ENCODE data around the gene PAK3.

Gene PAK3

DNA sequence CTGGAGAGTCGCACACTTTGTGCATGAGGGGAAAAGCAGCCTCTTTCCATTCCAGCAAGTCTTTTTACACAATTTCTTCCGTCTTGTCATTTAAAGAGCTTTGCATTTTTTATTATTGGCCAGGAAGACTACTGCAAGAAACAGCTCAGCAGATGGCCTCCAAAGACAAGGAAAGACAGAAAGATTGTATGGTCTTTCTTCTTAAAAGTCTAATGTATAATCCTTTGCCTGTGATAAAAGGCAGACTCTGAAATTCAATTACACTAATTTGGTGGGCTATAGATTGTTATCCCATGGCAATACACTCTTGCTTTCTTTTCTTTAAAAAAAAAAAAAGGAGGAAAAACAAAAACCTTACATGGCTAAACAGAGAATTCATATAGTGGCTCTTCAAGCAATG is 168.4 kb downstream of the PAK3 start:
- DNase-seq (ENCODE audit: low read depth) = no peak

- no peak for DNase-seq (ENCODE audit: low read depth)
Measured at GRCh38 chrX:111265486-111265885, 169.5 kb downstream of the PAK3 start.

DNA sequence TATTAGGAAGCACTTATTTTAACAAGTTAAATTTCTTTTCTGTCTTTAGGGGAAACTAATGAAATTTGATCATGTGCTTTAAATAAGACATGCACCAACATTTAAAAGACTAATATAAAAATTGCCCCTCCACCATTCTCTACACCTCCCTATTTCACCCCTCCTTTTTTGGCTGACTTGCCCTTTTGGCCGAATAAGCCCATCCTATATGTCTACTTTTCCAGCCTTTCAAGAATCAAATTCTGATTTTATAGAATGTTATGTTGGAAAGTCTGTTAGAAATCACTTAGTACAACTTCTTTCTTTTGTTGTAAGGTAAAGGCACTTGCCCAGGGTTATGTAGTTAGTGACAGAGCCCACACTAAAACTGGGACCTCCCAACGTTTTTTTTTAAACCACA is 172.5 kb downstream of the PAK3 start:
- DNase-seq (ENCODE audit: low read depth) = no peak

GRCh38 chrX:111270339-111270738 is 174.3 kb downstream of the PAK3 start, which contains the start of gene CAPN6:
Gene CAPN6, minus strand, starts transcription at chrX:111270483. Its CDS starts 6,547 bp downstream, at chrX:111263936.
- no peak for DNase-seq (ENCODE audit: low read depth)
